NCI-H774 (cell line): ENCODE measurements around the gene LMBR1L.

Source experiments
- DNase-seq: peaks from one replicate; lab custom pipeline; 2025; lab: John Stamatoyannopoulos, UW

LMBR1L gene

GRCh38 chr12:49054096-49054495, 56.6 kb downstream of the LMBR1L start:
- no peak for DNase-seq

- DNase-seq = no peak
Observed at GRCh38 chr12:49052451-49053208, 58.0 kb downstream of the LMBR1L start.

- no peak for DNase-seq
Observed at GRCh38 chr12:49051777-49052438, 58.7 kb downstream of the LMBR1L start.

GRCh38 chr12:49051373-49051764, 59.3 kb downstream of the LMBR1L start:
- DNase-seq = no peak

GRCh38 chr12:49050507-49051372, 59.9 kb downstream of the LMBR1L start:
- DNase-seq = no peak

GRCh38 chr12:49049566-49050224, 61.0 kb downstream of the LMBR1L start:
- no peak for DNase-seq

GRCh38 chr12:49048953-49049352, 61.7 kb downstream of the LMBR1L start:
- DNase-seq = no peak
